K562 (cell line): ENCODE measurements around the gene PRKAA1. TPM values are rescaled to one million over a fixed set of nuclear protein-coding genes. Genes with fewer than 3 reads are reported as not detected.

Experiments used
- ATAC-seq: fragments of 200-7000 bp; cut with Tn5 transposase; 3 replicates; pipeline ENCODE4 v1.9.1; 2020; ENCODE audit warnings: moderate library complexity
- BruUV-seq: library from RNA; stranded (reverse); fragments of 400-500 nt; replicated peaks from 2 replicates; lab custom pipeline; 2021; lab: Mats Ljungman, UMichigan
- CTCF ChIA-PET: fragments of 300-600 bp; formaldehyde crosslinking; extraction: SDS; loops from one replicate; lab custom pipeline; 2021; ENCODE audit warnings: low intra/inter-chr PET ratio; lab: Yijun Ruan, JAX
- POLR2A ChIA-PET: fragments of 300-600, 350-650 bp; sonication (Branson Sonifier 250); formaldehyde crosslinking; extraction: SDS; loops from one replicate; lab custom pipeline; 2021; ENCODE audit warnings: antibody characterized with exemption, inconsistent platforms; lab: Yijun Ruan, JAX
- DNase-seq, 4 experiments: peaks; one replicate each; pipeline versions ENCODE4 v3.0.0 to v3.0.0-alpha.2; 2011 to 2018; ENCODE audit warnings: low spot score in 3 of 4, mixed read lengths in 3 of 4; ENCODE audit errors: extremely low read depth in 1 of 4
- FAIRE-seq: peaks from 2 replicates; lab custom pipeline; 2011; peaks lifted over from hg19 to GRCh38; lab: Jason Lieb, UNC
- H2AFZ ChIP-seq: 2 replicates; pipeline ENCODE4 v1.6.0; 2011; ENCODE audit warnings: low read depth, low read length, control low read depth, inconsistent platforms
- H3K27ac ChIP-seq: fragments of 200-600 bp; 3 replicates; pipeline ENCODE4 v1.8.0; 2011; ENCODE audit warnings: low read depth, mild to moderate bottlenecking, control low read depth, inconsistent platforms, low read length, moderate library complexity, mixed read lengths; ENCODE audit errors: extremely low read depth
- H3K27me3 ChIP-seq, 2 experiments: fragments of 300-600 bp in 1 of 2; 2 replicates in 1 of 2; 3 replicates in 1 of 2; pipeline versions ENCODE4 v1.6.0 to v1.8.0; 2011; ENCODE audit warnings: inconsistent platforms in 2 of 2, low read length in 2 of 2, mild to moderate bottlenecking in 1 of 2, mixed read lengths in 1 of 2, moderate library complexity in 1 of 2; ENCODE audit not compliant: control insufficient read depth in 2 of 2, insufficient read depth in 2 of 2
- H3K36me3 ChIP-seq: fragments of 300-600 bp; 3 replicates; pipeline ENCODE4 v1.8.0; 2011; ENCODE audit warnings: mild to moderate bottlenecking, low read length, inconsistent platforms; ENCODE audit not compliant: control insufficient read depth, insufficient read depth
- H3K4me1 ChIP-seq, 2 experiments: fragments of 200-600 bp in 1 of 2; replicated peaks in 1 of 2; 2 replicates in 1 of 2; 3 replicates in 1 of 2; pipeline versions ENCODE4 v1.5.1 to v1.8.0; 2011; ENCODE audit warnings: inconsistent platforms in 2 of 2, low read length in 2 of 2, mild to moderate bottlenecking in 1 of 2, mixed read lengths in 1 of 2, moderate library complexity in 1 of 2; ENCODE audit not compliant: control insufficient read depth in 2 of 2, insufficient read depth in 2 of 2
- H3K4me2 ChIP-seq: 2 replicates; pipeline ENCODE4 v1.6.1; 2011; ENCODE audit warnings: low read length, control low read depth, inconsistent platforms, mixed read lengths; ENCODE audit not compliant: insufficient read depth
- H3K4me3 ChIP-seq: fragments of 200-600 bp; sonication (generic), shearing (Covaris generic); 2 replicates; pipeline ENCODE4 v1.5.1; 2016; ENCODE audit warnings: control low read depth, inconsistent platforms
- H3K79me2 ChIP-seq: fragments of 200-600 bp; 3 replicates; pipeline ENCODE4 v1.8.0; 2011; ENCODE audit warnings: low read length, inconsistent platforms; ENCODE audit not compliant: control insufficient read depth, insufficient read depth
- H3K9ac ChIP-seq, 2 experiments: 2 replicates each; pipeline versions ENCODE4 v1.6.0 to v1.6.1; 2011; ENCODE audit warnings: low read depth in 2 of 2, low read length in 2 of 2, control low read depth in 1 of 2, inconsistent platforms in 1 of 2, mild to moderate bottlenecking in 1 of 2, mixed read lengths in 1 of 2; ENCODE audit not compliant: insufficient read depth in 1 of 2
- H3K9me1 ChIP-seq: one replicate; pipeline ENCODE4 v1.6.0; 2011; ENCODE audit warnings: inconsistent platforms, mild to moderate bottlenecking, low read length, moderate library complexity; ENCODE audit not compliant: control insufficient read depth, insufficient read depth
- H3K9me3 ChIP-seq: replicated peaks from 2 replicates; pipeline ENCODE4 v1.5.1; 2011; ENCODE audit warnings: low read depth, low read length, inconsistent platforms; ENCODE audit not compliant: control insufficient read depth, insufficient read depth
- H4K20me1 ChIP-seq: replicated peaks from 2 replicates; pipeline ENCODE4 v1.6.1; 2011; ENCODE audit warnings: low read length, inconsistent platforms, mixed read lengths; ENCODE audit not compliant: control insufficient read depth, insufficient read depth
- ARID2 ChIP-seq: fragments of 450-650 bp; IDR thresholded peaks from 2 replicates; pipeline ENCODE4 v1.6.1; 2017; ENCODE audit warnings: antibody characterized with exemption, mild to moderate bottlenecking
- ARID3A ChIP-seq: IDR thresholded peaks from 2 replicates; pipeline ENCODE4 v1.6.1; 2012; ENCODE audit warnings: low read depth, low read length, improper control_type of control experiment, borderline replicate concordance
- PCBP1 ChIP-seq: fragments of 200-400 bp; formaldehyde crosslinking; IDR thresholded peaks from 2 replicates; pipeline ENCODE4 v1.6.1; 2018; ENCODE audit warnings: mild to moderate bottlenecking, low read depth, low read length; ENCODE audit not compliant: poor library complexity, severe bottlenecking
- RBM15 ChIP-seq: fragments of 200-400 bp; formaldehyde crosslinking; IDR thresholded peaks from 2 replicates; pipeline ENCODE4 v1.6.1; 2018; ENCODE audit warnings: mild to moderate bottlenecking, low read length, moderate library complexity; ENCODE audit not compliant: insufficient read depth
- ZBTB7A ChIP-seq: IDR thresholded peaks from 2 replicates; pipeline ENCODE4 v1.6.1; 2011; ENCODE audit warnings: low read depth, mild to moderate bottlenecking, low read length, moderate library complexity, borderline replicate concordance; ENCODE audit not compliant: control insufficient read depth
- WGBS: fragments of 100-300 bp; shearing (Covaris generic); methylation state at CpG from one replicate; pipeline ENCODE4 v1.1.6; 2016; ENCODE audit warnings: low coverage, mixed read lengths; ENCODE audit not compliant: insufficient coverage; ENCODE audit errors: missing lambda C conversion rate; 5-methylcytosine and 5-hydroxymethylcytosine counted together
- in situ Hi-C: fragments of 300-500 bp; cut with MboI; formaldehyde crosslinking; loops from 4 replicates; pipeline ENCODE4 v1.15.0; 2018; ENCODE audit warnings: inconsistent platforms, mixed read lengths
- intact Hi-C: fragments of 100-400 bp; cut with micrococcal nuclease; formaldehyde crosslinking; loops from 2 replicates; pipeline ENCODE4 v1.14.2; 2022
- polyA plus RNA-seq, 8 experiments: library from polyadenylated mRNA; depleted of rRNA in 4 of 8; stranded (reverse) in 5 of 8; unstranded in 3 of 8; fragments of >200 nt; fragmentation: Nextera tagmentation in 2 of 8; fragmentation: Illumina TruSeq in 1 of 8; extraction: Ambion mirVana in 2 of 8; extraction: Trizol in 1 of 8; gene quantifications; 2 replicates each; pipeline versions ENCODE4 v1.2.1 to v1.2.3, GENCODE V29; 2011 to 2014; ENCODE audit warnings: inconsistent platforms in 1 of 8, missing spikeins in 1 of 8
- total RNA-seq, 7 experiments: library from RNA; depleted of rRNA in 6 of 7; stranded (reverse); fragments of >200 nt in 6 of 7; fragmentation: Illumina TruSeq in 2 of 7; extraction: Trizol in 2 of 7; gene quantifications; 2 replicates each; pipeline versions ENCODE4 v1.2.1 to v1.2.3, GENCODE V29; 2011 to 2021; ENCODE audit warnings: low replicate concordance in 1 of 7
- TF ChIP-seq, protein P1 (sequence below): fragments of 250-450 bp; sonication (Bioruptor Pico); IDR thresholded peaks from 2 replicates; pipeline ENCODE4 v1.5.0; 2020; ENCODE audit warnings: mild to moderate bottlenecking, borderline replicate concordance

PRKAA1 gene
- total and polyA plus RNA-seq, 9 of the 15 experiments (the other 6 are each of a cell fraction or from before 2014, with no cell fraction given) = 24.5 to 84.0 (median 51.4) TPM

DNA sequence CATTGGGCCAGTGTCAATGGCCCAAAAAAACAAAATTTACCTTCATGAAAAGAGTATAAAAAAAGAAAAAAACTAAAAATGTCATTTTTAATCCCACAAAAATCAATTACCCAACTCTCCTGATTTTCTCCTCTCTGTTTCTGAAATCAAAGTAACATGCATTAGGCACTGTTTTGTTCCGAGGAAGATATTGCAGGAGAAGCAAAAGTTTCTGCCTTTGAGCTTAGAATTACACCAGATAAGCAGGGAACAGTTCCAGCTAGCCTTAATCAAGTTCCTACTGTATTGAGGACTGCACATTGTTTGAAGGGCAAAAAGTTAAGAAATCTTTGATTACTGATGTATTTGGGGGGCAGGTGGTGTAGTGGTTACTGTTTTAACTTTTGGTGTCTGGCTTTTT is 1.1 kb upstream of the PRKAA1 start (continued):
- TF ChIP-seq, protein P1, sequence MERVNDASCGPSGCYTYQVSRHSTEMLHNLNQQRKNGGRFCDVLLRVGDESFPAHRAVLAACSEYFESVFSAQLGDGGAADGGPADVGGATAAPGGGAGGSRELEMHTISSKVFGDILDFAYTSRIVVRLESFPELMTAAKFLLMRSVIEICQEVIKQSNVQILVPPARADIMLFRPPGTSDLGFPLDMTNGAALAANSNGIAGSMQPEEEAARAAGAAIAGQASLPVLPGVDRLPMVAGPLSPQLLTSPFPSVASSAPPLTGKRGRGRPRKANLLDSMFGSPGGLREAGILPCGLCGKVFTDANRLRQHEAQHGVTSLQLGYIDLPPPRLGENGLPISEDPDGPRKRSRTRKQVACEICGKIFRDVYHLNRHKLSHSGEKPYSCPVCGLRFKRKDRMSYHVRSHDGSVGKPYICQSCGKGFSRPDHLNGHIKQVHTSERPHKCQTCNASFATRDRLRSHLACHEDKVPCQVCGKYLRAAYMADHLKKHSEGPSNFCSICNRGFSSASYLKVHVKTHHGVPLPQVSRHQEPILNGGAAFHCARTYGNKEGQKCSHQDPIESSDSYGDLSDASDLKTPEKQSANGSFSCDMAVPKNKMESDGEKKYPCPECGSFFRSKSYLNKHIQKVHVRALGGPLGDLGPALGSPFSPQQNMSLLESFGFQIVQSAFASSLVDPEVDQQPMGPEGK (CRISPR knock-in tag) = no peak
- TF ChIP-seq ARID3A = 0 out of 2 replicates have a peak, but pooled peaks have one; percentile 19
- TF ChIP-seq ARID2 = 0 out of 2 replicates have a peak, but pooled peaks have one; percentile 25
- TF ChIP-seq, all 486 proteins: peak for 14

- 0% methylated on average over 7 of the region's 7 CpGs for WGBS
- no peak for DNase-seq
- no peaks in the 10 kb centered on the region for H3K9me1 ChIP-seq
- in situ Hi-C loops = no loop called here
- no peaks in the 10 kb centered on the region for H3K9me3 ChIP-seq
- peak overlapping the region; percentile 84 for H3K4me2 ChIP-seq
- ChIA-PET POLR2A (interaction anchor here (0.6 to 1.7 kb wide), 8 partner anchors 9 to 97 kb away, joined by 3 to 8 read pairs (median 4); no protein-coding TSS in a partner anchor), CTCF (interaction anchor here (0.6 to 1.8 kb wide), 2 partner anchors 81 to 1057 kb away, joined by 3 read pairs; no protein-coding TSS in a partner anchor)
- no peaks in the 10 kb centered on the region for H3K27me3 ChIP-seq
- H3K27ac ChIP-seq = peak overlapping the region; percentile 70
- peak overlapping the region; percentile 72 to 92 for H3K9ac ChIP-seq
- ATAC-seq = peak; percentile 57
- peak overlapping the region; percentile 92 for H2AFZ ChIP-seq
- H3K4me1 ChIP-seq = peaks cover 31 to 38% of the 10 kb centered on the region in 2 experiments
- peak; percentile 51 for FAIRE-seq
- BruUV-seq = no TSS peak
- H3K36me3 ChIP-seq = peaks cover 16% of the 10 kb centered on the region; the same call in 2 of the 3 replicates
- peak overlapping the region; percentile 94 for H3K4me3 ChIP-seq
- peaks cover 62% of the 10 kb centered on the region for H3K79me2 ChIP-seq
- intact Hi-C loops = loop anchor here (1.0 kb wide), 2 partner anchors 36 to 43 kb away; partner anchors contain the start of gene RPL37
- peaks cover 4% of the 10 kb centered on the region for H4K20me1 ChIP-seq
- no peak for TF ChIP-seq PCBP1
- no peak for TF ChIP-seq ZBTB7A
- no peak for TF ChIP-seq RBM15
Observed at GRCh38 chr5:40798801-40799210, 632 bp upstream of the PRKAA1 start.
